Measurements from ENCODE around the gene NBPF4. TPM values are rescaled to one million over a fixed set of nuclear protein-coding genes. Genes with fewer than 3 reads are reported as not detected.

Gene NBPF4
- polyA plus RNA-seq, 4 donors: not detected

Other genes with a start within 250 kb of the NBPF4 start
- 10 to 100 TPM; 49.7 to 59.3 (median 58.7) TPM for gene SLC25A24, start 43.7 kb downstream of the NBPF4 start, polyA plus RNA-seq (ENCODE audit: insufficient read length in 4 of 4)
- gene NBPF6, start 206.3 kb upstream of the NBPF4 start, polyA plus RNA-seq (ENCODE audit: insufficient read length in 4 of 4): not detected

All from left renal cortex interstitium (tissue), 4 donors.